GM19463 (cell line): ENCODE results near the gene HHAT.
A peak's percentile ranks its signal among the peaks of the same experiment; 100 is the strongest.

Experiments used
- ATAC-seq: cut with Tn5 transposase; IDR thresholded peaks from one replicate; pipeline ENCODE4 v1.9.1; 2021; ENCODE audit warnings: mild to moderate bottlenecking, moderate library complexity; ENCODE audit not compliant: unreplicated experiment

The HHAT gene

DNA sequence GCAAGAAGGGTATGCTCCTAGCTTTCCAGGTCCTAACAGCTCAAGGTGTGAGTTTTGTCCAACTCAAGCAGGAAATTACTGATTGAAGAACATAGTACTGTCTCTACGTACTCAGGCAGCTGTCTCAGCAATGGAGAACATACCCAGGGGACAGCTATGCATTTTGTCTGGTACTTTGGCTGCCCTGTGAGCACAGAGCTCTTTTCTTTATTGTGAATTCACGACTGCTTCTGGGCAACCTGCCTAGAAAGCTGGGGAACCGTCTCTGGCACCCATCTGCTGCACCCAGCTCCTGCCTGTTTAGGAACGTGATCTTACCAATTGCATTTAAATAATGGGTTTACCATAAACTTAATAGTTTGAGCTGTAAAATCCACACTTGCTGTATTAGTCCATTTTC is 258.1 kb downstream of the HHAT start:
- no peak for ATAC-seq

GRCh38 chr1:210587566-210587965 is 258.9 kb downstream of the HHAT start:
- ATAC-seq = no peak

DNA sequence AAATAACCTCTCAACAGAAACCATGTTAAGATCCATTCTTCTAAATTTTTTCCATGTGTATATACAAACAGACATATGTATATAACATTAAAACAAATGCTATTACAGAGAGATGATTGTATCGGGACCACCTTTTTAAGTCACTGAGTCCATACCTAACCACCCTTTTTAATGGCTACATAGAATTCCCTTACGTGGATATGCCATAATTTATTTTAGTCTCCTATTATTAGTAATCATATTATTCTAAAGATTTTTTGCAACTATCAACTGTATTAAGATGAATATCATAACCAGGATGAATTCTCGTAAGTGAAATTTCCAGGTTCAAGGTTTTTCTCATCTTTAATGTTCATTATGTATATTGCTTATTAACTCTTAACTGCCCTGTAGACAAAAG is 259.7 kb downstream of the HHAT start:
- ATAC-seq = no peak

DNA sequence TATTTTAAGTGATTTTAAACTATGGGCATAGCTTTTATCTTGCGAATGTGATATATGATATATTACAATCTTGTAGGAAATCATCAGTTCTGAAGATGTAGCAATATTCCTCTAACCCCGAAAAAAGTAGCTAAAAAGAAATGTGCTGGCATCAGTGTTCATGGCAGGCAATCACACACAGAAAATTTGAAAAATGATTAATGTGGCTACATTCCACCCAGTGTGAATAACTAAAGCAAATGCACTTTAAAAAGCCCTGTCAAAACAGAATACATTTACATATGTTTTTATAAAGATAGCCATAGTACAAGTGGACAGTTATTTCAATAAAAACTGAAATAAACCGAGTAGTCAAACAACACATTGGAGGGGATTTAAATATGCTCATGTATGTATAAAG is 260.2 kb downstream of the HHAT start:
- no peak for ATAC-seq

- no peak for ATAC-seq
These were observed 262.5 kb downstream of the HHAT start for GRCh38 chr1:210591214-210591613.

DNA sequence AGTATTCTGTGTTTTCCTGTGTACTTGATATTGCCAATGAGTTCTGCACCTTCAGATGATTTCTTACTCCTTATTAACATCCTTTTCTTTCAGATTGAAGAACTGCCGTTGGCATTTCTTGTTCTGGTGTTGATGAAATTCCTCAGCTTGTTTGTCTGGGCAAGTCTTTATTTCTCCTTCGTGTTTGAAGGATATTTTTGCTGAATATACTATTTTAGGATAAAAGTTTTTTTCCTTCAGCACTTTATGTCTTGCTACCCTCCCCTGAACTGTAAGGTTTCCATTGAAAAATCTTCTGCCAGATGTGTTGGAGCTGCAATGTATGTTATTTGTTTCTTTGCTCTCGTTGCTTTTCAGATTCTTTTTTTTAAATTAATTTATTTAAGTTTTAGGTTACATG is 265.9 kb downstream of the HHAT start:
- ATAC-seq = no peak

GRCh38 chr1:210596641-210597040 is 267.9 kb downstream of the HHAT start:
- no peak for ATAC-seq

GRCh38 chr1:210597555-210598134 is 268.9 kb downstream of the HHAT start:
- peak; percentile 99 for ATAC-seq

DNA sequence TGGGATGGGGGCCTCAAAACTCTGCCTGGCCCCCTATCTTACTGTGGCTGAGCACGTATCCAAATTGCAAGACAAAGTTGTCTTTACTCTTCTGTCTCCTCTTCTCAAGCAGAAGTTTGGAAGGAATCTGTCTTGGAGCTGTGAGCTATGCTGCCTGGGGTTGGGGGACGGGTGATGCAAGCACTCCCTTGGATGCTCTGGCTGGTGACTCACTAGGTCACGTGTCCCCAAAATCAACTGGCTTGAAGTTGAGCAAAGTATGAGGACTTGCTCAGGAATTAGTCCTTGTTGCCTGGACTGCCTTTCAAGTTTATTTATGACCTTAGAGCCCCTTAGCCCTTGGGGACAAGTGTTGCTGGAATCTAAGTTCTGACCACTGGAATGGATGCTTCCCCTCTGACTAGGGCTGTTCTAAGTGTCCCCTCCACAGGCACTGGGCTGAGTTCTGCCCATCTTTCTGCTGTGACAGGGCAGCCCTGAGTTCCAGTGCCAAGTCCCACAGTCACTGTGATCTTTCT is 269.5 kb downstream of the HHAT start:
- ATAC-seq = peak; percentile 21

- no peak for ATAC-seq
These were observed 271.9 kb downstream of the HHAT start for GRCh38 chr1:210600421-210601159.

- no peak for ATAC-seq
These were observed 274.4 kb downstream of the HHAT start for GRCh38 chr1:210603123-210603522.

GRCh38 chr1:210605099-210605498 is 276.4 kb downstream of the HHAT start:
- ATAC-seq = no peak

DNA sequence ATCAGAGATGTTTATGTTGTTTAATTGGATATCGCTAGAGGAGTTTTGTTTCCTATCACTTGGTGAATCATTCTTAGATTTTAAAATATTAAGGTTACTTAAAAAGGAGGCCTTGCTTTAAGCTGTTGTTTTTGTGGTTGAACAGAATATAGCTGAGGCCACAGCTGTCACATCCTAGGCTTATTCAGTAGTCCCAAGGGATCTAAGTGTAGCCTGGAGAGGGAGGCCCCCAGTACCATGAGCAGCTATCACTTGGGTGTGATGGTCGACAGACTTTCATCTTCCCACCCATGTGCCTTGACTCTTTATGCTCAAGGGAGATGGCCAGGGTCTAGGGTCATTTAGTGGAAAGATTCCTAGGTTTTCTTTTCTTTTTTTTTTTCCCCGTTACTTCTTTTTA is 278.7 kb downstream of the HHAT start:
- ATAC-seq = no peak

- no peak for ATAC-seq
These were observed 280.1 kb downstream of the HHAT start for GRCh38 chr1:210608767-210609166.

DNA sequence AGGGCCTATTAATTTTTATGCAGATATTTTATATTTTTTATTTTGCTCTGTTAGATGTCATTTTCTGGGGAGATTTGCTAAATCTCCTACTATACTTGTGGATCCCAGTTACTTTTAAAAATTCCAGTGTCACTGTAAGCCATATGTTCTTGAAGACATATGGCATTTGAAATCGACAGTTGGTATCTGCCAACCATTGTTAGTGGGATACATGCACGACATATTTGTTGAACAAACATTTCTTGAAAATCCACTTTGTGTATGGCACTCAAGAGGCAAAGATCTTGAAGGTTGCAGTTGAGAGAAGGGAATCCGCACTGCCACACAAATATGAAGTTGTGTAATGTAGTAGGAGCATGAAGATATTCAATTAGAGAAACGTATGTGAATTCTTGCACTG is 287.7 kb downstream of the HHAT start:
- no peak for ATAC-seq

DNA sequence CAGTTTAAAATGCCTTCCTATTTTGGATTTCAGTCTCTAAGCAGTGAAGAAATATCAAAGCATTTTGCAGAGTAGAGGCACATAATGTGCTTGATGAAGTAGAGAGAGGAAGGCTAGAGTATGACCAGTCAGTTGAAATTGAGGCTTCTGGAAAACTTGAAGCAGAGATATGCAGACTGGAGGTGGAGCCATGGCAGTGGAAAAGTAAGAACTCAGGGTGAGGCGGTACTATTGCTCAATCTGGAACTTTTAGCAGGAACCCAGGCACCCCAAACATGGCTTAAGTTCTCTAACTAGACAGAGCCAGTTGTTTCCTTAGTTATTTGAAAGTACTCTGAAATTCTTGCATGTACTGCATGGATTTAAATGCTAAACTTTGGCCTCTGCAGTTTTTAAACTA is 288.6 kb downstream of the HHAT start:
- ATAC-seq = no peak

GRCh38 chr1:210618369-210618768 is 289.7 kb downstream of the HHAT start:
- no peak for ATAC-seq

DNA sequence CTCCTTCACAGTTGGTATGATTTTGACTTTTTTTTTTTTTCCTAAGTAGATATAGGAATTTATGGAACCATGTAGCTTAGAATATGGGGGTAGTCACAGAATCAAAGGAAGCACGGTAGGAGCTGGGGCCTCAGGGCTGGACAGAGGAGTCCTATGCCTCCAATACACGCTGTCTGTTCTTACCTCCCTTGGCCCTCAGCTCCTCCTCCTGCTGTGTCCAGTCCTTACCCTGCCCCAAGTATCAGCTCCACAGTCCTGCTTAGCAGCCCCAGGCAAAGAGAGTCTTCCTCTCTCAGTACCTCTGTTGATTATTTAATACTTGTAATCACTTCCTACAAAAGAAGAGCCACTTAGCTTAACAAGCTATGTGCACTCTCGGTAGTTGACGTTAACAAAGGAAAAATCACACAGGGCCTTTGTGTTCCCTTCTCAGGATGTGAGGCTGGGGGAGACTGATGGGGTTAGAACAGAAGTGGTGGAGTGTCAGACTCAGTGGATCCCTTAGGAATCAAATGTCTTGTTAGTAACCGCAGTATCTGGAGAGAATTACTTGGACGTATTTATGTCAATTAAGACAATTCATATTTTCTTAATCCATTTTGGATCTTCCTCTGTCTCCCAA is 292.3 kb downstream of the HHAT start:
- no peak for ATAC-seq

DNA sequence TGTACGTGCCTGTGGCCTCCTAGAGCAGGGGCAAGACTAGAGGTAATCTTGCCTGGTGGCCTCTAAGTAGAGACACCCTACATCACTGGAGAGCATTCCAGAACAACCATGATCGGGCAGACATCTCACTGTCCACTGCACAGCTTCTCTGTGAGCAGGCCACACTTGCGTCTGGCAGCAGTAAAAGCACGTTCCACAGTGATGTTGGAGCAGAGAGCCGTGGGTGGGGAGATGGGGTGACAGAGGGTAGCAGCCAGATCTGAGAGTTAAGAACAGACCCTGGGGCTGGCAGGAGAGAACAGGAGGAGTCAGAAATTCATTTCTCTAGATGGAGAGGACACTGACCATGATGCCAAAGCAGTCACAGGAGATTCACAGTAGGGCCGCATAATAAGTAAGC is 293.0 kb downstream of the HHAT start:
- no peak for ATAC-seq

GRCh38 chr1:210624722-210625121 is 296.0 kb downstream of the HHAT start:
- ATAC-seq = no peak

DNA sequence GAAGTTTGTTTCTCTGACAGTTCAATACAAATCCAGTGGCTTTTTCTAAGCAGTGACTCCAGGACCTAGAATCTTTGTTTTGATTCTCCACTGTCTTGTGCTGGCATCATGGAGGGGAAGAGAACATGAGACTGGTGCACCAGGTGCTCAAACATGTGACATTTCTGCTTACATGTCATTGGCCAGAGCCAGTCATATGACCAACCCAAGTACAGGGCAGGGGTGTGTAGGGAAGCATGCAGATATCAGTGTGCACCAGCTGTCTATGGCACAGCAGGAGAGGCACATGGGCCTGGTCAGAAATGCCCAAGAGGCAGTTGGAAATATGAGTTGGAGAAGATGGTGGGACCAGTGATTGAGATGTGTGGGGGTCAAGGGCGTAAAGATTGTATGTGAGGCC is 297.0 kb downstream of the HHAT start:
- ATAC-seq = no peak

GRCh38 chr1:210626341-210626740 is 297.6 kb downstream of the HHAT start:
- ATAC-seq = no peak
